MM.1S (cell line): ENCODE measurements around the gene BCL10.

Experiments
- CTCF ChIP-seq: fragments of 300-600 bp; sonication (generic); IDR thresholded peaks from 2 replicates; pipeline ENCODE4 v1.5.1; 2016; ENCODE audit warnings: antibody characterized with exemption, low read length, mixed read lengths
- EZH2 ChIP-seq: fragments of 300-600 bp; sonication (generic); optimal IDR thresholded peaks from 2 replicates; pipeline ENCODE3; 2017; ENCODE audit warnings: low read depth, mild to moderate bottlenecking, antibody characterized with exemption, low read length, mixed read lengths
- EZH2phosphoT487 ChIP-seq: fragments of 300-600 bp; sonication (generic); IDR thresholded peaks from 2 replicates; pipeline ENCODE4 v1.6.1; 2018; ENCODE audit warnings: antibody characterized with exemption, low read length

- TF ChIP-seq CTCF (no peak), EZH2 (no peak), EZH2phosphoT487 (no peak)
Observed at GRCh38 chr1:85224295-85224694, 52.1 kb downstream of the BCL10 start.
